H1 (cell line): ENCODE results near the gene SLC7A7.

Experiments used
- CREB1 ChIP-seq: IDR thresholded peaks from 2 replicates; pipeline ENCODE4 v1.6.1; 2012; ENCODE audit warnings: inconsistent platforms
- CTCF ChIP-seq, 3 experiments: IDR thresholded peaks; 1 replicate in 2 of 3; 2 replicates in 1 of 3; pipeline versions ENCODE4 v1.5.1 to v1.6.1; 2011; ENCODE audit warnings: low read length in 3 of 3, mild to moderate bottlenecking in 3 of 3, inconsistent platforms in 2 of 3, low read depth in 1 of 3, moderate library complexity in 1 of 3; ENCODE audit not compliant: insufficient read depth in 1 of 3; ENCODE audit errors: control extremely low read depth in 1 of 3
- EZH2 ChIP-seq: fragments of 200-600 bp; sonication (generic); IDR thresholded peaks from 2 replicates; pipeline ENCODE4 v1.7.1; 2012; ENCODE audit warnings: low read depth, mild to moderate bottlenecking, moderate library complexity, low read length, inconsistent platforms; ENCODE audit not compliant: severe bottlenecking
- GABPA ChIP-seq: IDR thresholded peaks from 2 replicates; pipeline ENCODE4 v1.6.1; 2011; ENCODE audit warnings: mild to moderate bottlenecking, low read length, moderate library complexity, borderline replicate concordance; ENCODE audit not compliant: insufficient read depth
- HDAC6 ChIP-seq: IDR thresholded peaks from one replicate; pipeline ENCODE4 v1.7.1; 2012; ENCODE audit warnings: low read depth, mild to moderate bottlenecking, inconsistent platforms, low read length, moderate library complexity
- POLR2A ChIP-seq, 2 experiments: IDR thresholded peaks; 1 replicate in 1 of 2; 2 replicates in 1 of 2; pipeline ENCODE4 v1.6.1; 2011; ENCODE audit warnings: low read depth in 2 of 2, low read length in 2 of 2, mild to moderate bottlenecking in 2 of 2; ENCODE audit errors: control extremely low read depth in 1 of 2
- POLR2AphosphoS5 ChIP-seq: IDR thresholded peaks from 2 replicates; pipeline ENCODE4 v1.6.1; 2011; ENCODE audit warnings: low read depth, low read length
- SRF ChIP-seq: IDR thresholded peaks from 2 replicates; pipeline ENCODE4 v1.6.1; 2011; ENCODE audit warnings: mild to moderate bottlenecking, low read depth, low read length, moderate library complexity
- TBP ChIP-seq: IDR thresholded peaks from 2 replicates; pipeline ENCODE4 v1.6.1; 2011; ENCODE audit warnings: low read depth, low read length, improper control_type of control experiment
- TCF12 ChIP-seq: IDR thresholded peaks from 2 replicates; pipeline ENCODE4 v1.6.1; 2011; ENCODE audit warnings: low read depth, mild to moderate bottlenecking, low read length
- ZNF274 ChIP-seq: IDR thresholded peaks from 2 replicates; pipeline ENCODE4 v1.7.0; 2012; ENCODE audit warnings: low read length, borderline replicate concordance; ENCODE audit errors: extremely low read depth

- TF ChIP-seq POLR2A (IDR thresholded peaks at IDR 0.05; ENCODE audit: control extremely low read depth in 1 of 2, low read depth in 2 of 2, low read length in 2 of 2), result no peak
- no peak for TF ChIP-seq POLR2AphosphoS5
- TF ChIP-seq ZNF274, result no peak
- TF ChIP-seq TCF12, result no peak
- TF ChIP-seq CTCF (IDR thresholded peaks at IDR 0.05; ENCODE audit: control extremely low read depth in 1 of 3, insufficient read depth in 1 of 3, low read depth in 1 of 3, low read length in 3 of 3), result no peak
- no peak for TF ChIP-seq CREB1
- TF ChIP-seq EZH2, result no peak
- TF ChIP-seq SRF, result no peak
- TF ChIP-seq HDAC6, result no peak
- TF ChIP-seq GABPA, result no peak
- TF ChIP-seq TBP, result no peak
These were observed 35.0 kb downstream of the SLC7A7 start for GRCh38 chr14:22780105-22780679.
